H1 (cell line): ENCODE data around the gene PACSIN2. TPM values are rescaled to one million over a fixed set of nuclear protein-coding genes. Genes with fewer than 3 reads are reported as not detected.
A peak's percentile ranks its signal among the peaks of the same experiment; 100 is the strongest.

Experiments used
- CTCF ChIA-PET: fragments of 300-600 bp; sonication (Branson Sonifier 250); formaldehyde crosslinking; loops from one replicate; lab custom pipeline; 2021; ENCODE audit not compliant: partially characterized antibody; lab: Charles Lee
- POLR2A ChIA-PET: fragments of 300-600 bp; sonication (Branson Sonifier 250); formaldehyde crosslinking; loops from one replicate; lab custom pipeline; 2021; ENCODE audit warnings: inconsistent platforms; ENCODE audit not compliant: partially characterized antibody; lab: Charles Lee
- DNase-seq, 2 experiments: peaks; one replicate each; pipeline versions ENCODE4 v3.0.0 to v3.0.0-alpha.2; 2010 to 2022; ENCODE audit warnings: low spot score in 2 of 2, low read depth in 1 of 2, mixed read lengths in 1 of 2
- FAIRE-seq: peaks from 2 replicates; lab custom pipeline; 2011; peaks lifted over from hg19 to GRCh38; lab: Jason Lieb, UNC
- H2AFZ ChIP-seq: 2 replicates; pipeline ENCODE4 v1.8.1; 2012; ENCODE audit warnings: low read length, inconsistent platforms
- H2AK5ac ChIP-seq: 2 replicates; pipeline ENCODE4 v1.6.1; 2013; ENCODE audit warnings: low read depth, low read length
- H2BK120ac ChIP-seq: replicated peaks from 2 replicates; pipeline ENCODE3; 2013; ENCODE audit warnings: low read depth, low read length, inconsistent platforms
- H2BK12ac ChIP-seq: 2 replicates; pipeline ENCODE4 v1.6.1; 2013; ENCODE audit warnings: low read depth, low read length
- H2BK15ac ChIP-seq: 2 replicates; pipeline ENCODE4 v1.6.1; 2013; ENCODE audit warnings: low read length
- H2BK20ac ChIP-seq: 2 replicates; pipeline ENCODE4 v1.6.1; 2013; ENCODE audit warnings: low read length
- H2BK5ac ChIP-seq: 2 replicates; pipeline ENCODE4 v1.6.1; 2013; ENCODE audit warnings: low read depth, low read length
- H3K14ac ChIP-seq: 2 replicates; pipeline ENCODE4 v1.6.1; 2013; ENCODE audit warnings: inconsistent platforms; ENCODE audit not compliant: insufficient read length
- H3K18ac ChIP-seq: 2 replicates; pipeline ENCODE4 v1.6.1; 2013; ENCODE audit warnings: low read length; ENCODE audit errors: extremely low read depth
- H3K23ac ChIP-seq: 2 replicates; pipeline ENCODE4 v1.6.1; 2013; ENCODE audit warnings: inconsistent platforms; ENCODE audit not compliant: insufficient read length
- H3K23me2 ChIP-seq: 2 replicates; pipeline ENCODE4 v1.6.1; 2013; ENCODE audit warnings: low read depth, low read length
- H3K27ac ChIP-seq: 2 replicates; pipeline ENCODE4 v1.6.1; 2011; ENCODE audit warnings: low read depth, low read length, inconsistent platforms
- H3K27me3 ChIP-seq, 4 experiments: replicated peaks in 1 of 4; 1 replicate in 1 of 4; 2 replicates in 3 of 4; pipeline versions ENCODE4 v1.6.1 to v1.8.1; 2011 to 2013; ENCODE audit warnings: low read length in 3 of 4, mild to moderate bottlenecking in 3 of 4, inconsistent platforms in 2 of 4, mixed read lengths in 2 of 4, moderate library complexity in 1 of 4; ENCODE audit not compliant: control insufficient read depth in 3 of 4, insufficient read depth in 3 of 4; ENCODE audit errors: extremely low read depth in 1 of 4
- H3K36me3 ChIP-seq, 4 experiments: 2 replicates each; pipeline versions ENCODE4 v1.6.1 to v1.8.1; 2011 to 2013; ENCODE audit warnings: mild to moderate bottlenecking in 4 of 4, low read length in 3 of 4, moderate library complexity in 2 of 4, control low read depth in 1 of 4, inconsistent platforms in 1 of 4; ENCODE audit not compliant: insufficient read depth in 4 of 4, control insufficient read depth in 2 of 4
- H3K4ac ChIP-seq: replicated peaks from 2 replicates; pipeline ENCODE3; 2013; ENCODE audit warnings: low read length, low read depth, mixed read lengths, inconsistent platforms; ENCODE audit not compliant: insufficient read length
- H3K4me1 ChIP-seq, 4 experiments: replicated peaks in 1 of 4; 1 replicate in 1 of 4; 2 replicates in 3 of 4; pipeline versions ENCODE4 v1.6.1 to v1.8.1; 2011 to 2013; ENCODE audit warnings: low read length in 3 of 4, inconsistent platforms in 2 of 4, mixed read lengths in 1 of 4; ENCODE audit not compliant: insufficient read depth in 4 of 4, control insufficient read depth in 3 of 4
- H3K4me2 ChIP-seq, 2 experiments: 2 replicates each; pipeline versions ENCODE4 v1.6.1 to v1.8.1; 2011 to 2013; ENCODE audit warnings: low read depth in 2 of 2, low read length in 2 of 2, control low read depth in 1 of 2, inconsistent platforms in 1 of 2, mild to moderate bottlenecking in 1 of 2; ENCODE audit not compliant: insufficient read depth in 1 of 2
- H3K4me3 ChIP-seq, 4 experiments: fragments of 200-600, 300-600 bp in 1 of 4; sonication (generic), shearing (Covaris generic), sonication (Bioruptor Twin) in 1 of 4; 2 replicates each; pipeline versions ENCODE4 v1.5.1 to v1.8.1; 2011 to 2016; ENCODE audit warnings: low read length in 4 of 4, low read depth in 3 of 4, control low read depth in 2 of 4, inconsistent platforms in 2 of 4, mild to moderate bottlenecking in 2 of 4, mixed read lengths in 1 of 4, moderate library complexity in 1 of 4; ENCODE audit not compliant: insufficient read depth in 2 of 4; ENCODE audit errors: extremely low read depth in 1 of 4
- H3K56ac ChIP-seq: replicated peaks from 2 replicates; pipeline ENCODE3; 2013; ENCODE audit warnings: low read depth, mild to moderate bottlenecking, mixed read lengths, low read length, inconsistent platforms; ENCODE audit not compliant: insufficient read length
- H3K79me1 ChIP-seq: 2 replicates; pipeline ENCODE4 v1.6.1; 2013; ENCODE audit warnings: low read depth, low read length, control low read depth
- H3K79me2 ChIP-seq, 2 experiments: 2 replicates each; pipeline versions ENCODE4 v1.6.1 to v1.8.1; 2012 to 2013; ENCODE audit warnings: low read length in 2 of 2, mild to moderate bottlenecking in 2 of 2, inconsistent platforms in 1 of 2; ENCODE audit not compliant: insufficient read depth in 2 of 2, control insufficient read depth in 1 of 2
- H3K9ac ChIP-seq, 4 experiments: replicated peaks in 1 of 4; 1 replicate in 1 of 4; 2 replicates in 3 of 4; pipeline versions ENCODE4 v1.6.1 to v1.8.1; 2011 to 2013; ENCODE audit warnings: low read depth in 3 of 4, low read length in 3 of 4, control low read depth in 2 of 4, mild to moderate bottlenecking in 2 of 4, moderate library complexity in 2 of 4, inconsistent platforms in 1 of 4; ENCODE audit errors: extremely low read depth in 1 of 4
- H3K9me3 ChIP-seq, 2 experiments: 2 replicates each; pipeline versions ENCODE4 v1.6.1 to v1.8.1; 2012 to 2013; ENCODE audit warnings: mild to moderate bottlenecking in 2 of 2, moderate library complexity in 2 of 2, control low read depth in 1 of 2, inconsistent platforms in 1 of 2, low read depth in 1 of 2, low read length in 1 of 2, mixed read lengths in 1 of 2; ENCODE audit not compliant: insufficient read depth in 2 of 2
- H4K20me1 ChIP-seq, 2 experiments: replicated peaks in 1 of 2; 2 replicates each; pipeline versions ENCODE3 to v1.8.1; 2011 to 2013; ENCODE audit warnings: inconsistent platforms in 2 of 2, low read length in 2 of 2, mild to moderate bottlenecking in 1 of 2; ENCODE audit not compliant: insufficient read depth in 2 of 2, control insufficient read depth in 1 of 2
- H4K5ac ChIP-seq: 2 replicates; pipeline ENCODE4 v1.6.1; 2013; ENCODE audit warnings: low read length, low read depth, mixed read lengths, inconsistent platforms; ENCODE audit not compliant: insufficient read length
- H4K8ac ChIP-seq: 2 replicates; pipeline ENCODE4 v1.8.0; 2013; ENCODE audit warnings: mild to moderate bottlenecking, moderate library complexity, low read length, inconsistent platforms; ENCODE audit not compliant: insufficient read depth; ENCODE audit errors: extremely low read depth
- H4K91ac ChIP-seq: replicated peaks from 2 replicates; pipeline ENCODE3; 2013; ENCODE audit warnings: low read length, mixed read lengths, inconsistent platforms; ENCODE audit not compliant: insufficient read length
- BCL11A ChIP-seq, 2 experiments: IDR thresholded peaks; one replicate each; pipeline ENCODE4 v1.6.1; 2011; ENCODE audit warnings: low read depth in 2 of 2, low read length in 2 of 2, mild to moderate bottlenecking in 2 of 2
- HDAC2 ChIP-seq, 2 experiments: fragments of 300-600 bp in 1 of 2; sonication (generic) in 1 of 2; IDR thresholded peaks; 2 replicates each; pipeline ENCODE4 v1.6.1; 2011 to 2012; ENCODE audit warnings: low read depth in 2 of 2, low read length in 2 of 2, mild to moderate bottlenecking in 2 of 2, moderate library complexity in 2 of 2, borderline replicate concordance in 1 of 2, inconsistent platforms in 1 of 2
- KDM1A ChIP-seq: fragments of 200-600, 300-600 bp; sonication (generic); IDR thresholded peaks from 2 replicates; pipeline ENCODE4 v1.7.1; 2016; ENCODE audit warnings: mild to moderate bottlenecking, low read length, borderline replicate concordance
- PHF8 ChIP-seq: fragments of 200-600 bp; sonication (generic); conservative IDR thresholded peaks from 2 replicates; pipeline ENCODE4 v1.7.1; 2012; ENCODE audit warnings: low read depth, mild to moderate bottlenecking, inconsistent platforms, low read length, moderate library complexity
- RFX5 ChIP-seq: IDR thresholded peaks from 2 replicates; pipeline ENCODE4 v1.6.1; 2011; ENCODE audit warnings: low read depth, low read length, improper control_type of control experiment, borderline replicate concordance
- SAP30 ChIP-seq: fragments of 300-600 bp; sonication (generic); IDR thresholded peaks from 2 replicates; pipeline ENCODE4 v1.7.1; 2012; ENCODE audit warnings: low read length, moderate library complexity, mild to moderate bottlenecking, inconsistent platforms; ENCODE audit not compliant: insufficient read depth, insufficient replicate concordance
- SP4 ChIP-seq: IDR thresholded peaks from 2 replicates; pipeline ENCODE4 v1.6.1; 2012; ENCODE audit warnings: low read length, inconsistent platforms
- TBP ChIP-seq: IDR thresholded peaks from 2 replicates; pipeline ENCODE4 v1.6.1; 2011; ENCODE audit warnings: low read depth, low read length, improper control_type of control experiment
- YY1 ChIP-seq: IDR thresholded peaks from 2 replicates; pipeline ENCODE4 v1.6.1; 2011; ENCODE audit warnings: low read depth, mild to moderate bottlenecking, low read length
- WGBS, 2 experiments: shearing (Covaris generic) in 1 of 2; methylation state at CpG; one replicate each; pipeline versions ENCODE4 v1.1.6 to v1.1.7; 2013 to 2015; ENCODE audit warnings: low lambda C conversion rate in 2 of 2, mixed read lengths in 2 of 2, inconsistent platforms in 1 of 2, low coverage in 1 of 2, missing lambda C conversion rate in 1 of 2; ENCODE audit not compliant: insufficient replicate concordance in 2 of 2, insufficient coverage in 1 of 2, insufficient read length in 1 of 2; ENCODE audit errors: extremely low coverage in 1 of 2, missing lambda C conversion rate in 1 of 2; 5-methylcytosine and 5-hydroxymethylcytosine counted together
- polyA plus RNA-seq, 7 experiments: library from polyadenylated mRNA; depleted of rRNA in 3 of 7; stranded (reverse) in 5 of 7; unstranded in 2 of 7; fragments of >200 nt in 5 of 7; fragments of 200-250 nt in 2 of 7; gene quantifications; 1 replicate in 5 of 7; 2 replicates in 1 of 7; 4 replicates in 1 of 7; pipeline versions ENCODE4 v1.2.1 to v1.2.3, GENCODE V29; 2011 to 2013; ENCODE audit warnings: missing spikeins in 2 of 7, mixed read lengths in 2 of 7
- total RNA-seq: library from RNA; stranded (reverse); fragmentation: NEBNext Ultra II Directional; extraction: Animal tissue kit (Norgen Biotek cat#: 25700); gene quantifications from 2 replicates; pipeline ENCODE4 v1.2.1, GENCODE V29; 2021

PACSIN2 gene
- total and polyA plus RNA-seq, 2 of the 8 experiments (the other 6 are each of a cell fraction or from before 2014, with no cell fraction given), result 44.8 to 64.2 TPM

GRCh38 chr22:42947211-42947990 is 67.5 kb downstream of the PACSIN2 start:
- Histone ChIP-seq H3K79me1 (peaks cover 35% of the 10 kb centered on the region), H2BK120ac (no peak overlapping the region), H3K18ac (peak overlapping the region; percentile 38; the same call in 1 of the 2 replicates), H3K27ac (no peak overlapping the region), H3K9ac (no peak overlapping the region), H3K9me3 (no peaks in the 10 kb centered on the region), H4K91ac (no peak overlapping the region), H3K23ac (no peak overlapping the region), H2BK20ac (no peak overlapping the region), H3K23me2 (peaks cover 2% of the 10 kb centered on the region; the same call in 1 of the 2 replicates), H3K4me3 (no peak overlapping the region), H4K8ac (no peak overlapping the region), H3K27me3 (no peaks in the 10 kb centered on the region), H3K4ac (no peak overlapping the region), H3K56ac (no peak overlapping the region), H2BK15ac (no peak overlapping the region), H4K20me1 (peaks cover 9 to 29% of the 10 kb centered on the region in 2 experiments), H2BK5ac (peak overlapping the region; percentile 77; the same call in 1 of the 2 replicates), H3K4me2 (no peak overlapping the region; a peak in 1 of 4 replicates), H3K4me1 (peaks cover 0 to 15% (median 7%) of the 10 kb centered on the region in 4 experiments; a peak in 6 of 7 replicates), H2BK12ac (0 out of 2 replicates have a peak overlapping the region, but pooled peaks have one; percentile 71), H3K79me2 (peaks cover 4 to 79% of the 10 kb centered on the region in 2 experiments; a peak in 2 of 4 replicates), H2AFZ (no peak overlapping the region), H3K36me3 (no peaks in the 10 kb centered on the region; a peak in 1 of 8 replicates), H4K5ac (no peak overlapping the region), H3K14ac (no peak overlapping the region), H2AK5ac (peak overlapping the region; percentile 97; the same call in 1 of the 2 replicates)
- 86% methylated on average over 11 of the region's 13 CpGs; no CpG with 5 or more reads in 1 of the 2 experiments for WGBS, 2 experiments
- DNase-seq (no peak), FAIRE-seq (no peak)
- ChIA-PET CTCF (interaction anchor here (0.7 to 3.0 kb wide), 14 partner anchors 12 to 326 kb away, joined by 3 to 16 read pairs (median 4); no protein-coding TSS in a partner anchor), POLR2A (interaction anchor here (1.0 to 2.3 kb wide), 8 partner anchors 9 to 68 kb away, joined by 3 to 11 read pairs (median 4); partner anchors contain the start of gene PACSIN2)
- no peak for TF ChIP-seq KDM1A
- no peak for TF ChIP-seq RFX5
- TF ChIP-seq SAP30, result no peak
- no peak for TF ChIP-seq SP4
- TF ChIP-seq YY1, result no peak
- TF ChIP-seq PHF8, result no peak
- TF ChIP-seq HDAC2 (IDR thresholded peaks at IDR 0.05; ENCODE audit: borderline replicate concordance in 1 of 2, low read depth in 2 of 2, low read length in 2 of 2), result no peak
- TF ChIP-seq BCL11A (IDR thresholded peaks at IDR 0.05; ENCODE audit: low read depth in 2 of 2, low read length in 2 of 2), result no peak
- TF ChIP-seq TBP, result no peak
